ENCODE measurements around the gene APOD. TPM values are rescaled to one million over a fixed set of nuclear protein-coding genes. Genes with fewer than 3 reads are reported as not detected.

APOD gene
- total RNA-seq, 4 donors from 2014 or later = 177 to 341 (median 313) TPM

- DNase-seq (ENCODE audit: low spot score in 2 of 2) = no peak
- H3K27ac ChIP-seq = no peak overlapping the region
- H3K9me3 ChIP-seq = no peaks in the 10 kb centered on the region
- WGBS = 78% methylated on average over 8 of the region's 8 CpGs
- peak overlapping the region; percentile 97 for H3K4me3 ChIP-seq
- H3K27me3 ChIP-seq = no peaks in the 10 kb centered on the region
- H3K4me1 ChIP-seq = peaks cover 62% of the 10 kb centered on the region
- TF ChIP-seq, protein P1, sequence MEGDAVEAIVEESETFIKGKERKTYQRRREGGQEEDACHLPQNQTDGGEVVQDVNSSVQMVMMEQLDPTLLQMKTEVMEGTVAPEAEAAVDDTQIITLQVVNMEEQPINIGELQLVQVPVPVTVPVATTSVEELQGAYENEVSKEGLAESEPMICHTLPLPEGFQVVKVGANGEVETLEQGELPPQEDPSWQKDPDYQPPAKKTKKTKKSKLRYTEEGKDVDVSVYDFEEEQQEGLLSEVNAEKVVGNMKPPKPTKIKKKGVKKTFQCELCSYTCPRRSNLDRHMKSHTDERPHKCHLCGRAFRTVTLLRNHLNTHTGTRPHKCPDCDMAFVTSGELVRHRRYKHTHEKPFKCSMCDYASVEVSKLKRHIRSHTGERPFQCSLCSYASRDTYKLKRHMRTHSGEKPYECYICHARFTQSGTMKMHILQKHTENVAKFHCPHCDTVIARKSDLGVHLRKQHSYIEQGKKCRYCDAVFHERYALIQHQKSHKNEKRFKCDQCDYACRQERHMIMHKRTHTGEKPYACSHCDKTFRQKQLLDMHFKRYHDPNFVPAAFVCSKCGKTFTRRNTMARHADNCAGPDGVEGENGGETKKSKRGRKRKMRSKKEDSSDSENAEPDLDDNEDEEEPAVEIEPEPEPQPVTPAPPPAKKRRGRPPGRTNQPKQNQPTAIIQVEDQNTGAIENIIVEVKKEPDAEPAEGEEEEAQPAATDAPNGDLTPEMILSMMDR (IDR thresholded peaks at IDR 0.05) = no peak
- TF ChIP-seq POLR2A (IDR thresholded peaks at IDR 0.05) (no peak), POLR2AphosphoS5 (IDR thresholded peaks at IDR 0.05) (no peak), EP300 (IDR thresholded peaks at IDR 0.05) (no peak)
- no peaks in the 10 kb centered on the region for H3K36me3 ChIP-seq
Observed at GRCh38 chr3:195540027-195540426, 43.7 kb downstream of the APOD start.

DNA sequence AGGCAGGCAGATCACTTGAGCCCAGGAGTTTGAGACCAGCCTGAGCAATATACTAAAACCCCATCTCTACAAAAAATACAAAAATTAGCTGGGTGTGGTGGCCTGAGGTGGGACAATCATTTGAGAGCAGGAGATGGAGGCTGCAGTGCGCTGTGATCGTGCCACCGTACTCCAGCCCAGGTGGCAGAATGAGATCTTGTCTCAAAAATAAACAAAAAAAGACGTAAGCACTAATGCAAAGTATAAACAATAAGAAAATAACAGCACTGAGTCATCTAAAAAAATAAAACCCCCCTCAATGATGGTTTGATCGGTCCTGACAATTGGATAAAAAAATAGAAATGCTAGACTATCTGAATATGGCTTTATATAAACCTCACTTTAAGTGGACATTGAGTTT lies 44.3 kb downstream of the APOD start:
- no peaks in the 10 kb centered on the region for H3K36me3 ChIP-seq
- H3K27ac ChIP-seq = no peak overlapping the region
- 89% methylated on average over 5 of the region's 5 CpGs for WGBS
- H3K9me3 ChIP-seq = no peaks in the 10 kb centered on the region
- H3K4me1 ChIP-seq = peaks cover 62% of the 10 kb centered on the region
- DNase-seq (ENCODE audit: low spot score in 2 of 2) = no peak
- H3K27me3 ChIP-seq = no peaks in the 10 kb centered on the region
- TF ChIP-seq POLR2AphosphoS5 (IDR thresholded peaks at IDR 0.05) = no peak
- no peak for TF ChIP-seq POLR2A (IDR thresholded peaks at IDR 0.05)
- TF ChIP-seq, protein P1 (IDR thresholded peaks at IDR 0.05) = no peak
- TF ChIP-seq EP300 (IDR thresholded peaks at IDR 0.05) = no peak
- H3K4me3 ChIP-seq = no peak overlapping the region

DNA sequence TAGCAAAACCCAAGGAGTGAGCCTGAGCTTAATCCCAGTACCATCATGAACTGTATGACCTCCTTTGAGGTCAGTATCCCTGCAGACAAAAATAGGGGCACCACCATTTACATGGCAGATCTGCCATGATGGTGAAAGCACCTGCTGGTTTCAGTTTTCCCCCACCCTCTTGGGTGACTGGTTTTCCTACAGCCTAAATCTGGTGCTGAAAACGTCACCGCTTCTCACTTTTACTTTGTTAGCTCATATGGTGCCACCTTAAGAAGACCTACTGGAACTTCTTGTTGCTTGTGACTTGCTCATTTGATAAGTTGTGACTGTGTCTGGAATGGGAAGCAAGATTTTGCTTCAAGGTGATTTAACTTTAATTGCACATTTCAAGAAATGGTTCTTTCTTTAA lies 45.7 kb downstream of the APOD start:
- no peak overlapping the region for H3K27ac ChIP-seq
- peaks cover 54% of the 10 kb centered on the region for H3K4me1 ChIP-seq
- no peaks in the 10 kb centered on the region for H3K27me3 ChIP-seq
- H3K9me3 ChIP-seq = no peaks in the 10 kb centered on the region
- no peak for DNase-seq (ENCODE audit: low spot score in 2 of 2)
- no peaks in the 10 kb centered on the region for H3K36me3 ChIP-seq
- TF ChIP-seq, protein P1 (IDR thresholded peaks at IDR 0.05) = no peak
- no peak for TF ChIP-seq EP300 (IDR thresholded peaks at IDR 0.05)
- no peak for TF ChIP-seq POLR2A (IDR thresholded peaks at IDR 0.05)
- TF ChIP-seq POLR2AphosphoS5 (IDR thresholded peaks at IDR 0.05) = no peak
- 70% methylated on average over 2 of the region's 2 CpGs for WGBS
- H3K4me3 ChIP-seq = no peak overlapping the region

DNA sequence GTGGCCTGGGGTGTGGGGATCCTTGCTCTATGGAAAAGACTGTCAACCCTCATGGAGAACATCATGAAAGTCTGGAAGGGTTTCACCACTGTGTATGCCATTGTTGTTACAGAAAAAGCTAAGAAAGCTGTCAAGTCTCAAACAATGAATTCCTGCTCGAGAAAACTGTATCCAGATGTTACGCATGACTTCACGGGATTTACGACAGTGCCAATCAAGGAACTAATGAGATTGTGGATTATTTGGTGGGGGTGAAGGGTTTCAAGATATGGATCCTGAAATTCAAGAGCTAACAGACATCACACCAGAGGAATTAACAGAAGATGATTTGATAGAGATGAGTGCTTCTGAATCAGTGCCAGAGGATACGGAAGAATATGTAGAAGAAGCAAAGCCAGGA lies 48.4 kb downstream of the APOD start:
- Histone ChIP-seq H3K27ac (no peak overlapping the region), H3K9me3 (no peaks in the 10 kb centered on the region), H3K4me3 (no peak overlapping the region), H3K27me3 (no peaks in the 10 kb centered on the region), H3K4me1 (peaks cover 39% of the 10 kb centered on the region), H3K36me3 (no peaks in the 10 kb centered on the region)
- no peak for TF ChIP-seq EP300 (IDR thresholded peaks at IDR 0.05)
- 73% methylated on average over 5 of the region's 5 CpGs for WGBS
- DNase-seq (ENCODE audit: low spot score in 2 of 2) = no peak

GRCh38 chr3:195532834-195533233 lies 50.9 kb downstream of the APOD start:
- 79% methylated on average over 7 of the region's 7 CpGs for WGBS
- Histone ChIP-seq H3K4me1 (peaks cover 18% of the 10 kb centered on the region), H3K36me3 (peaks cover 3% of the 10 kb centered on the region), H3K9me3 (no peaks in the 10 kb centered on the region), H3K27ac (no peak overlapping the region), H3K27me3 (no peaks in the 10 kb centered on the region), H3K4me3 (no peak overlapping the region)
- DNase-seq (ENCODE audit: low spot score in 2 of 2) = no peak
- TF ChIP-seq, protein P1 (IDR thresholded peaks at IDR 0.05) = no peak
- no peak for TF ChIP-seq POLR2AphosphoS5 (IDR thresholded peaks at IDR 0.05)
- TF ChIP-seq POLR2A (IDR thresholded peaks at IDR 0.05) = no peak
- TF ChIP-seq EP300 (IDR thresholded peaks at IDR 0.05) = no peak

- peaks cover 16% of the 10 kb centered on the region for H3K4me1 ChIP-seq
- H3K27me3 ChIP-seq = no peaks in the 10 kb centered on the region
- H3K36me3 ChIP-seq = peaks cover 8% of the 10 kb centered on the region
- WGBS = 77% methylated on average over 3 of the region's 3 CpGs
- no peak for DNase-seq (ENCODE audit: low spot score in 2 of 2)
- no peak overlapping the region for H3K4me3 ChIP-seq
- H3K27ac ChIP-seq = no peak overlapping the region
- no peak for TF ChIP-seq EP300 (IDR thresholded peaks at IDR 0.05)
- TF ChIP-seq, protein P1 (IDR thresholded peaks at IDR 0.05) = no peak
- no peak for TF ChIP-seq POLR2AphosphoS5 (IDR thresholded peaks at IDR 0.05)
- no peak for TF ChIP-seq POLR2A (IDR thresholded peaks at IDR 0.05)
- no peaks in the 10 kb centered on the region for H3K9me3 ChIP-seq
Observed at GRCh38 chr3:195532345-195532744, 51.4 kb downstream of the APOD start.

All from suprapubic skin (tissue), 4 donors.